Measurements from ENCODE around the gene HOXA10.

DNA sequence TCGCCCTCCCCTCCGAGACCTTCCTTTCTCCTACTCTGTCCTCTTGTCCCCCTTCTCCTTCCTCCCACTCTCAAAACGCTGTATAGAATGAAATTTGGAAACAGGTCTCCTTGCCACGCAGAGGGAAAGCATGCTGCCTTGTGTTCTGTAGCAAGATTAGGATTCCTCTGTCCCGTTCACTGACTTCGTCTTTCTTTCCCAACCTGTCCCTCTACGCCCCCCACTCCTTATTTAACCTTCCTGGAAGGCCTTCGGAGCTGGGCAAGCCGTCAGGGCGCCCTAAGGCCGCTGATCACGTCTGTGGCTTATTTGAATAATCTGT is 10.1 kb downstream of the HOXA10 start:
- TF ChIP-seq POLR2A (IDR thresholded peaks at IDR 0.05; ENCODE audit: low read depth, low read length) (no peak), TAF1 (IDR thresholded peaks at IDR 0.05; ENCODE audit: borderline replicate concordance, low read depth, low read length) (no peak), POLR2AphosphoS5 (IDR thresholded peaks at IDR 0.05; ENCODE audit: low read depth, low read length) (no peak)

Measured in GM12892 (cell line).